ENCODE results near the gene ETV3. TPM values are rescaled to one million over a fixed set of nuclear protein-coding genes. Genes with fewer than 3 reads are reported as not detected.

The ETV3 gene
- total and polyA plus RNA-seq, 2 of the 4 experiments (the other 2 are of a cell fraction): 6.4 to 14.7 TPM

DNA sequence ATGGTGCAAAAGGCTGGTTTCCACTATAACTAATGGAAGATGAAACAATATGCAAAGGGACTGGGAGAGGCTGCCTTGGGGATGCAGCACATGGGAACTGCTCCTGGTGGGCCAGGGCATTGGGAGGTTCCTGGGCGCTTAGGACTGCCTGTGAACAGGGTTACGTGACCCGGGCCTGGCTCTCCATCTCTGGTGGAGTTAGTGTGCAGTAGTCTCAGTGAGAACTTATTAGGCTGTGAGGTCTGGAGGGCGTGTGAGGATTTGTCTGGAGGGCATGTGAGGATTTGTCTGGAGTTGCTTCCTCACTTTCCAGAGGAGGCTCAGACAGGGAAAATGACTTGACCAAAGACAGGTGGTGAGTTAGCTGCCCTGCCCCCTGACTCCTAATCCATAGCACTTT is 37.0 kb downstream of the ETV3 start:
- Histone ChIP-seq H3K27me3 (ENCODE audit: control insufficient read depth, insufficient read depth, low read length) (no peaks in the 10 kb centered on the region), H4K20me1 (ENCODE audit: insufficient read depth, low read length) (no peaks in the 10 kb centered on the region), H3K4me2 (ENCODE audit: low read depth, low read length) (no peak overlapping the region), H3K23ac (ENCODE audit: low read depth, low read length) (no peak overlapping the region), H4K8ac (ENCODE audit: low read depth in 2 of 2, low read length in 2 of 2) (no peak overlapping the region), H3K27ac (ENCODE audit: insufficient read depth, low read length) (no peak overlapping the region), H2BK120ac (ENCODE audit: low read depth, low read length) (no peak overlapping the region), H3K4me3 (ENCODE audit: insufficient read depth, low read depth, low read length) (no peak overlapping the region), H3K36me3 (ENCODE audit: control insufficient read depth, insufficient read depth, low read length) (no peaks in the 10 kb centered on the region), H3K56ac (ENCODE audit: extremely low read depth, insufficient read depth, low read length) (no peak overlapping the region), H3K14ac (replicated peaks; ENCODE audit: low read depth, low read length) (no peak overlapping the region), H2BK15ac (ENCODE audit: low read depth, low read length) (no peak overlapping the region), H2AK5ac (ENCODE audit: low read depth, low read length) (no peak overlapping the region), H3K9ac (ENCODE audit: low read depth, low read length) (no peak overlapping the region), H2AK9ac (replicated peaks; ENCODE audit: low read depth, low read length, poor library complexity) (no peak overlapping the region), H4K5ac (ENCODE audit: low read depth, low read length) (no peak overlapping the region), H3K79me1 (ENCODE audit: low read depth in 1 of 2, low read length in 2 of 2) (no peaks in the 10 kb centered on the region), H2BK20ac (ENCODE audit: low read depth, low read length) (no peak overlapping the region), H3K18ac (ENCODE audit: low read depth, low read length) (no peak overlapping the region), H4K91ac (ENCODE audit: insufficient read depth, low read depth, low read length) (no peak overlapping the region), H2BK5ac (ENCODE audit: low read depth, low read length, poor library complexity, severe bottlenecking) (no peak overlapping the region), H3K9me3 (ENCODE audit: control insufficient read depth, insufficient read depth, low read length) (no peaks in the 10 kb centered on the region), H3K9me1 (ENCODE audit: insufficient read depth, low read length) (peaks cover 6% of the 10 kb centered on the region), H2AFZ (replicated peaks; ENCODE audit: low read length, poor library complexity) (no peak overlapping the region), H3K4ac (ENCODE audit: low read depth, low read length) (no peak overlapping the region), H3K4me1 (ENCODE audit: control insufficient read depth, insufficient read depth, low read length) (peaks cover 3% of the 10 kb centered on the region)
- no peak for TF ChIP-seq FOS (IDR thresholded peaks at IDR 0.05; ENCODE audit: low read depth, low read length)
- TF ChIP-seq BHLHE40 (IDR thresholded peaks at IDR 0.05; ENCODE audit: low read depth, low read length): no peak
- TF ChIP-seq NFE2L2 (IDR thresholded peaks at IDR 0.05; ENCODE audit: low read depth, low read length): no peak
- TF ChIP-seq, protein P1, sequence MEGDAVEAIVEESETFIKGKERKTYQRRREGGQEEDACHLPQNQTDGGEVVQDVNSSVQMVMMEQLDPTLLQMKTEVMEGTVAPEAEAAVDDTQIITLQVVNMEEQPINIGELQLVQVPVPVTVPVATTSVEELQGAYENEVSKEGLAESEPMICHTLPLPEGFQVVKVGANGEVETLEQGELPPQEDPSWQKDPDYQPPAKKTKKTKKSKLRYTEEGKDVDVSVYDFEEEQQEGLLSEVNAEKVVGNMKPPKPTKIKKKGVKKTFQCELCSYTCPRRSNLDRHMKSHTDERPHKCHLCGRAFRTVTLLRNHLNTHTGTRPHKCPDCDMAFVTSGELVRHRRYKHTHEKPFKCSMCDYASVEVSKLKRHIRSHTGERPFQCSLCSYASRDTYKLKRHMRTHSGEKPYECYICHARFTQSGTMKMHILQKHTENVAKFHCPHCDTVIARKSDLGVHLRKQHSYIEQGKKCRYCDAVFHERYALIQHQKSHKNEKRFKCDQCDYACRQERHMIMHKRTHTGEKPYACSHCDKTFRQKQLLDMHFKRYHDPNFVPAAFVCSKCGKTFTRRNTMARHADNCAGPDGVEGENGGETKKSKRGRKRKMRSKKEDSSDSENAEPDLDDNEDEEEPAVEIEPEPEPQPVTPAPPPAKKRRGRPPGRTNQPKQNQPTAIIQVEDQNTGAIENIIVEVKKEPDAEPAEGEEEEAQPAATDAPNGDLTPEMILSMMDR (conservative IDR thresholded peaks at IDR 0.05; ENCODE audit: low read depth, low read length): no peak
- no peak for TF ChIP-seq POLR2A (IDR thresholded peaks at IDR 0.05; ENCODE audit: low read depth, low read length)
- no peak for TF ChIP-seq MAZ (IDR thresholded peaks at IDR 0.05; ENCODE audit: borderline replicate concordance, low read depth, low read length)
- TF ChIP-seq, protein P2, sequence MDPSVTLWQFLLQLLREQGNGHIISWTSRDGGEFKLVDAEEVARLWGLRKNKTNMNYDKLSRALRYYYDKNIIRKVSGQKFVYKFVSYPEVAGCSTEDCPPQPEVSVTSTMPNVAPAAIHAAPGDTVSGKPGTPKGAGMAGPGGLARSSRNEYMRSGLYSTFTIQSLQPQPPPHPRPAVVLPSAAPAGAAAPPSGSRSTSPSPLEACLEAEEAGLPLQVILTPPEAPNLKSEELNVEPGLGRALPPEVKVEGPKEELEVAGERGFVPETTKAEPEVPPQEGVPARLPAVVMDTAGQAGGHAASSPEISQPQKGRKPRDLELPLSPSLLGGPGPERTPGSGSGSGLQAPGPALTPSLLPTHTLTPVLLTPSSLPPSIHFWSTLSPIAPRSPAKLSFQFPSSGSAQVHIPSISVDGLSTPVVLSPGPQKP (IDR thresholded peaks at IDR 0.05; ENCODE audit: borderline replicate concordance, low read depth, low read length): no peak
- no peak for TF ChIP-seq RFX5 (IDR thresholded peaks at IDR 0.05; ENCODE audit: low read depth, low read length)
- TF ChIP-seq SMC3 (IDR thresholded peaks at IDR 0.05; ENCODE audit: low read depth, low read length): no peak
- no peak for TF ChIP-seq MAFK (IDR thresholded peaks at IDR 0.05; ENCODE audit: low read depth, low read length)
- TF ChIP-seq CEBPB (IDR thresholded peaks at IDR 0.05; ENCODE audit: low read depth, low read length): no peak
- no peak for TF ChIP-seq MXI1 (IDR thresholded peaks at IDR 0.05; ENCODE audit: borderline replicate concordance, low read depth, low read length)
- TF ChIP-seq RAD21 (IDR thresholded peaks at IDR 0.05; ENCODE audit: low read length): no peak
- TF ChIP-seq RCOR1 (IDR thresholded peaks at IDR 0.05; ENCODE audit: insufficient replicate concordance, low read length): no peak
- TF ChIP-seq CHD1 (IDR thresholded peaks at IDR 0.05; ENCODE audit: low read depth, low read length): no peak
- TF ChIP-seq, protein P3, sequence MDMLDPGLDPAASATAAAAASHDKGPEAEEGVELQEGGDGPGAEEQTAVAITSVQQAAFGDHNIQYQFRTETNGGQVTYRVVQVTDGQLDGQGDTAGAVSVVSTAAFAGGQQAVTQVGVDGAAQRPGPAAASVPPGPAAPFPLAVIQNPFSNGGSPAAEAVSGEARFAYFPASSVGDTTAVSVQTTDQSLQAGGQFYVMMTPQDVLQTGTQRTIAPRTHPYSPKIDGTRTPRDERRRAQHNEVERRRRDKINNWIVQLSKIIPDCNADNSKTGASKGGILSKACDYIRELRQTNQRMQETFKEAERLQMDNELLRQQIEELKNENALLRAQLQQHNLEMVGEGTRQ (IDR thresholded peaks at IDR 0.05; ENCODE audit: low read depth, low read length): no peak
- ChIA-PET POLR2A (ENCODE audit: unreplicated experiment) (no interaction called here), CTCF (no interaction called here)
- in situ Hi-C loops (cut with MboI; ENCODE audit: low sequenced_read_pairs): no loop called here
- dilution Hi-C loops (cut with HindIII; ENCODE audit: low sequenced_read_pairs, unreplicated experiment): no loop called here
- no peak for ATAC-seq (ENCODE audit: low read depth)
- WGBS, 2 experiments (ENCODE audit: extremely low coverage in 2 of 2, insufficient read length in 1 of 2): 100% methylated on average over 1 of the region's 4 CpGs; no CpG with 5 or more reads in 1 of the 2 experiments
- intact Hi-C loops (cut with micrococcal nuclease): no loop called here
- BruUV-seq (replicated peaks): no TSS peak
- no peak for DNase-seq
